Forelimb muscle (tissue), 1 donor: Measurements from ENCODE around the gene BRAF. TPM values are rescaled to one million over a fixed set of nuclear protein-coding genes. Genes with fewer than 3 reads are reported as not detected.
"Not testable (repeated sequence)": the region's sequence is repeated elsewhere in the genome, so short reads cannot be mapped to it uniquely, and the experiment has no call there.

ENCODE experiments used
- DNase-seq: peaks from one replicate; pipeline ENCODE4 v3.0.0-alpha.2; 2013; ENCODE audit warnings: low read depth
- polyA plus RNA-seq: library from polyadenylated mRNA; unstranded; fragments of 120-200 nt; gene quantifications from one replicate; pipeline ENCODE4 v1.2.1, GENCODE V29; 2013; ENCODE audit not compliant: insufficient read length

The BRAF gene
- polyA plus RNA-seq, 1 donor, result 9.8 TPM

DNA sequence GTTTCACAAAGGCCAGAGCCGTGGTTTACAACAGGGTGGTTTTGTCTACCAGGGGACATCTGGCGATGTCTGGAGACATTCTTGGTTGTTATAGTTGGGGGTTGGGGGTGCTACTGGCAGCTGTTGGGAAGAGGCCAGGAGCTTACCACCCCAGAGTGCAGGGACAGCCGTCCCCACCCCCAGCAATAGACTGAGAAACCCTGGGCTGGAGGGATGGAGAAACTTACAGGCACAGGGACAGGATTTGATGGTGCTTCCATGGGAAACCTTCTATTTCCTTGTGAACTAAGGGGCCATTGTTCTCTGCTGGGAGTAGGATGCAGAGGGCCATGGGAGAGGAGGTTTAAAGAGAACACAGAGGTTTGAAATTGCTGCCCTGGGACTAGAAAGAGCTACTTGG, 241.1 kb downstream of the BRAF start:
- DNase-seq, result no peak

- no peak for DNase-seq
Measured at GRCh38 chr7:140681766-140682165, 243.0 kb downstream of the BRAF start.

DNA sequence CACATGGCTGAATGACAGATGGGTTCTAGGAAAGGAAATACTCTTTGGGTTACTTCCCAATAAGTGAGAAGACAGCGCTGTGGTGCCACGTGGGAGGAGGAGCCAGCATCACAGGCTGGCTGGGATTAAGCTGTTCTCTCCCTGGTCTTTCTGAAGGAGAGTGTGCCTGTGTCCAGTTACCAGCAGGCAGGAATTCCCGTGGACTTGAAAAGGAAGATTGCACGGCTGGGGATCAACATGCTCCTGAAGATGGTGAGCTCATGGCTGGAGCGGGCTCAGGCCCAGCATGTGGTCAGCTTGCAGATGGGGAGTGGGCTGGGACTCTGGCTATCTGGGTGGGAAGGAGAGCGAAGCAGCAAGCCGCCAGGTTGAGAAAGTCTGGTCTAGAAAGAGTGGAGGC, 243.8 kb downstream of the BRAF start:
- DNase-seq, result no peak

GRCh38 chr7:140679186-140679585, 245.5 kb downstream of the BRAF start:
- DNase-seq, result no peak

DNA sequence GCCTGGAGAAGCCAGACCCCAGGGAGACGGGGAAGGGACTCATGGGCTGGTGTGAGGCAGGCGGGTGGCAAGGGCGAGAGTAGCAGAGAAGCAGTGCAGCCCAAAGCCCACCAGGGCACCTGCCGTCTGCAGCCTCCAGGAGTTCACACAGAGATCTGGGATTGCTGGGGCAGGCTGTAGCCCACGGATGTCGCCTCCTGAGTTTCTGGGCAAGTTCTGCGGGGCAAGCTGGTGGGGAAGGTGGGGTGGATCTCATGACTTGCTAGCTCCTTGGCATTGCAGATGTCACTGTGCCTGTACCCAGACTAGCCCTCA, 246.0 kb downstream of the BRAF start:
- DNase-seq, result no peak

GRCh38 chr7:140678081-140678815, 246.5 kb downstream of the BRAF start:
- no peak for DNase-seq

GRCh38 chr7:140677496-140677895, 247.2 kb downstream of the BRAF start:
- no peak for DNase-seq

- DNase-seq, result not testable (repeated sequence)
Measured at GRCh38 chr7:140676956-140677355, 247.8 kb downstream of the BRAF start.

- no peak for DNase-seq
Measured at GRCh38 chr7:140676306-140676705, 248.4 kb downstream of the BRAF start.

GRCh38 chr7:140675726-140676125, 249.0 kb downstream of the BRAF start:
- DNase-seq, result no peak

DNA sequence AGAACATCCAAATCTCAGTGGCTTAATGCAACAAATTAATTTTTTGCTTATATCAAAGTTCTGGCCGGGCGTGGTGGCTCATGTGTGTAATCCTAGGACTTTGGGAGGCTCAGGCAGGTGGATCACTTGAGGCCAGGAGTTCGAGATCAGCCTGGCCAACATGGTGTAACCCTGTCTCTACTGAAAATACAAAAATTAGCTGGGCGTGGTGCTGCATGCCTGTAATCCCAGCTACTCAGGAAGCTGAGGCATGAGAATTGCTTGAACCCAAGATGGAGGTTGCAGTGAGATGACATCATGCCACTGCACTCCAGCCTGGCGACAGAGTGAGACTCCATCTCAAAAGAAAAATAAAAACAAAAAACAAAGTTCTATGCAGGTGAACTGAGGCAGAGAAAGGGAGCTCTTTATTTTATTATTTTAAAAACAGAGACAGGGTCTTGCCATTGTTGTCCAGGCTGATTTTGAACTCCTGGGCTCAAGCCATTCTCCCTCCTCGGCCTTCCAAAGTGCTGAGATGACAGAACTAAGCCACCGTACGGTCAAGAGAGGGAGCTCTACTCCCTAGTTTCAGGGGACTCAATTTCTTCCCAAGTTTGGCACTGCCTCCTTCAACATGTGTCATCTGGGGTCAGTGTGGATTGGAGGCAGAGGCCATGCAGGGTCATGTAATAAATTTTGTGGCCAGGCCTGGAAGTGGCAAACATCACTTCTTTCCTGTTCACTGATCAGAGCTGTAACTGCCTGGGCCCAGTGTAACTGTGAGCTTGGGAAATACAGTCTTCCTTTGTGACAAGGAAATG, 249.6 kb downstream of the BRAF start:
- no peak for DNase-seq

GRCh38 chr7:140674356-140674800, 250.4 kb downstream of the BRAF start:
- no peak for DNase-seq

DNA sequence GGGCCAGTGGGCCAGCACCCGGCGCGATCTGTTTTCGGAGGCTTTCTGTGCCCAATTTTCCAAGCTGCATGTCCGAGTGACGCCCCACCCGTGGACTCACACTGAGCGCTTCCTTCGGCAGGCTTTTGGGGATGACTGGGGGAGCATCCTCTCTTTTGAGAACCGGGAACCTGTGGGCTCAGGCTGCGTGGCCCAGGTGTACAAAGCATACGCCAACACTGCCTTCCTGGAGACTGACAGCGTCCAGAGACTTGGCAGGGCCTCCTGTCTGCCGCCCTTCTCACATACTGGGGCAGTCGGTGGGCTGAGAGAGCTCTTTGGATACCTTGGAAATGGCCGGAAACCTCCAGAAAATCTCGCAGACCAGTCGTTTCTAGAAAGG, 251.0 kb downstream of the BRAF start:
- DNase-seq, result no peak

- no peak for DNase-seq
Measured at GRCh38 chr7:140673063-140673773, 251.5 kb downstream of the BRAF start.

- DNase-seq, result no peak
Measured at GRCh38 chr7:140672382-140673062, 252.2 kb downstream of the BRAF start, which contains the start of gene ADCK2. TSS of gene ADCK2 (plus strand) at chr7:140672945. CDS start at chr7:140673331, 386 bp downstream.

DNA sequence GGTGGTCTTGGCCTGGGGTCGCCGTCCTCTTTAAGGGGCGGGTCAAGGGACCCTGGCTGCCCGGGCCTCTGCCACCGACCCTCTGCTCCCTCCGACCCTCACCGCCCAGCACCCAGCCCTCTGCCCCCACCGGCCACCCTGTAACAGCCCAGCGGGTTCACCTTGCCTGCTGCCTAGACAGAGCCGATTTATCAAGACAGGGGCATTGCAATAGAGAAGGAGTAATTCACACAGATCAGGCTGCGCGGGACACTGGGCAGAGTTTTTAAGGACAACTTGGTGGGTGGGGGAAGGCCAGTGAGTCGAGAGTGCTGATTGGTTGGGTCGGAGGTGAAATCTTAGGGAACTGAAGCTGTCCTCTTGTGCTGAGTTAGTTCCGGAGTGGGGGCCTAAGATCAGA, 252.8 kb downstream of the BRAF start:
- DNase-seq, result no peak

DNA sequence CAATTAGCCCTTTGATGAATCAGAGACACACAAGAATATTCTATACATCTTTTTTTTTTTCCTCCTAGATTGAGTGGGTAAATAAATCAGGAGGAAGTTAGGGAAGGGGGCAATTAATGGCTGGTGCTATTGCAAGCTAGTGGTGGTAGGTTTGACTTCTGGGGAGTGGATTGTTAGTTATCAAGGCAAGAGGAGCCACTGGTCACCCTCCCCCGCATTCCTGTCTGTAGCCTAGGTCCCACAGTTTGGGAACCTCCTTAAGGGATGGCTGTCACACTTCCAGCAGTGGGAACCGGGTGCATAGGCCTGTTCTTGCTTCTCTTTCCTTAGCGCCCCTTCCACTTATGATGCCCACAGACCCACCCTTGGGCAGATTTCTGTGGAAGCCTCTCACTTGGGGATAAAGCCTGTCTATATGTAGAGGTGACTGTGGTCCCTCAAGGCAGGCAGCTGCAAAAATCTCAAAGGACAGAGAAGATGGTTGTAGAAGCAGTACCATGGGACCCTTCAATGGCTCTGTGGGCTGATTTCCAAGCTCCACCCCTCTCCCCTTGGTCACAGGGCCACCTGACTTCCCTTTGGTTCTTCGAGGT, 254.3 kb downstream of the BRAF start:
- no peak for DNase-seq

GRCh38 chr7:140669862-140670261, 254.9 kb downstream of the BRAF start:
- not testable (repeated sequence) for DNase-seq

GRCh38 chr7:140669352-140669751, 255.4 kb downstream of the BRAF start:
- DNase-seq, result no peak
